ENCODE data around the gene CNTNAP2.

The CNTNAP2 gene

DNA sequence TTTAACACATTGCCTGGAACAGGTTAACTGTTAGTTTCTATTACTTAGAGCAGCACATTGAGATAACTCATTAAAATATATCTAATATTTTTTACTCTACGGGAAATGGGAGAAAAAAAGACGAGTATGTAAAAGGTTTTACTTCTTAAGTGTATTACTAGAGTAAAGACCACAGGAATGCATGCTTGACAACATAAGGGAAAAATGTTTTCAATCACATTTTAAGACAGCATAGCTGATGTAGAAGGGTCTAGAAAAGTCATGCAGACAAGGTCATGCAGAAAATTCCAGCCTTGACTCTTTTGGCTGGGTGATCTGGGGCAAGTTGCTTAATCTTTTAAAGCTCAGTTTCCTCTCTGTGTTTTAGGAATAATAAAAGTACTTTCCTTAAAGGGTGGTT, 806.2 kb downstream of the CNTNAP2 start:
- no peak for DNase-seq

GRCh38 chr7:146926841-146927240, 810.2 kb downstream of the CNTNAP2 start:
- DNase-seq: no peak

GRCh38 chr7:146937836-146938235, 821.2 kb downstream of the CNTNAP2 start:
- no peak for DNase-seq

DNA sequence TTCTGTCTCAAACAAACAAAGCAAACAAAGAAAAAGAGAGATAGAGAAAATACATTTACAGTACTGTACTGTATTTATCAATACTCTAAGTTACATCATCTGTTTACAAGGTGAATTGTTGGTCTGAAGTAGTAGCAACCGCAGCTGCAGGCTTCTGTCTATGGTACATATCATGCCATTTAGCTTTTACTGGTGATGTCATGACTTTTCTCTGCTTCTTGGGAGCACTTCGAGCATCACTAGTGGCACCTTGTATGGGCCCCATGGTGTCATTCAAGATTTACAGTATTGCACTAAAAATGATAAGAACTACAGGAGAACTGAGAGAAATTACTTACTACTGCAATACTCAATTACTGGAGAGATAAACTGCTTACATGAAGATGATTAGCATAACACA, 826.9 kb downstream of the CNTNAP2 start:
- DNase-seq: no peak

- DNase-seq: no peak
Measured at GRCh38 chr7:146948703-146949102, 832.1 kb downstream of the CNTNAP2 start.

DNA sequence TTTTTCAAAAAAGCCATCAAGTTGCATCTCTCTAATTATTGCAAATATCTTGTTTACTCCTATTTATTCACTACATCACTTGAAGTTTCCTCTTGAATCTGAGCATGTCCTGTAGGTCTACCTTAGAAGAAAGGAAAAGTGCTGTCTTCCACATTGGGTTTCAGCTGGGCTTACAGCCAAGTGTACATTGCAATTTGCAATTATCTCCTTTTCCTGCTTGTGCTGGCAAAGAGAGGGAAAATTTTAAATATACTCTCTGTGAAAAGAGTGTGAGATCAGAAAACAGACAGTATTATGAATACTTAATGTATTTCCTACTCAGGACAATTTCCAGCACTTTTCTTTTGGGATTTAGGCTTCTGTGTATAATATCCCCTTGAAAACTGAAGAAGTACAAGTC, 839.7 kb downstream of the CNTNAP2 start:
- no peak for DNase-seq

GRCh38 chr7:146956853-146957252, 840.3 kb downstream of the CNTNAP2 start:
- no peak for DNase-seq

DNA sequence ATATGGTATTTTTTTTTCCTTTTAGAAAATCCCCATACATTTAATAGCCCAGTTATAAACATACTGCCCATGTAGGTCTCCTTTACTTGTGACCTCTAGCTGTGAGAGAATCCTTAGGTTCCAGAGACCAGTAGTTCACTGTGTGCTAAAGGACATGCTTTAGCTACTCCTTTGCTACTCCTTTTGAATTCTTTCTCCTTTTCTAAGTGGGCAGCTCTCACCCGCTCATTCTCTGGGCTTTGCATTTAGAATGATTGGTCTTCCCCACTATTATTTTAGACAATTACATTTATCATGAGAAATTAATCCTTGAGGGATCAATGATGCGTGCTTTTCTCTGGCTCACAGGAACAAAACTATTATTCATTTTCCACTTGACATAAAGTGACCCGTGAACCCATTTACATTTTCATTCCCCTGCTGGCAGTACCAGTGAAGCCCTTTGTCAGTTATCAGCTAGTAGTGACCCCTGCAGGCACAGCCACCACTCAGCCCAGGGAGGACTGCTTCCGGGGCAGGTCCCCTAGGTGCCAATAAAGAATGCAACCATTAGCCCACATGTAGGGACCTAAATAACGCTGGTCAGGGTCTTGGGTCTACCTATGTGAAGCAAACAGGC, 844.3 kb downstream of the CNTNAP2 start:
- no peak for DNase-seq

DNA sequence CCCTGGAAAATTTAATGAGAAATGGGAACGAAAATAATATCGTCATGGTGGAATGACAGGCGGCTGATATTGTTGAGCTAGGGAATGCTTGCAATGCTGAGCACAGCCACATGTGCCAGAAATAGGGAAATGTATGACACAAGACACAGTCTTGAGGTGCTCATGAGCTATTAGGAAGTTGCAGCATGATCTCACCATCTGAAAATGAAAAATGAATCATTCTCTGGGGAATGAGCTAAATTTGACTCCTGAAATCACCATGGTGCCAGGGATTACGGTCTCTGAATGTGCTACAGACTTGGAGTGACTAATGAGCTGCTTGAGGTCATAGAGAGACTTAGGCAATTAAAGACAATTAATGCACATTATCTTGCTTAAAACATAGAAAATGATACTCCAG, 845.0 kb downstream of the CNTNAP2 start:
- no peak for DNase-seq

DNA sequence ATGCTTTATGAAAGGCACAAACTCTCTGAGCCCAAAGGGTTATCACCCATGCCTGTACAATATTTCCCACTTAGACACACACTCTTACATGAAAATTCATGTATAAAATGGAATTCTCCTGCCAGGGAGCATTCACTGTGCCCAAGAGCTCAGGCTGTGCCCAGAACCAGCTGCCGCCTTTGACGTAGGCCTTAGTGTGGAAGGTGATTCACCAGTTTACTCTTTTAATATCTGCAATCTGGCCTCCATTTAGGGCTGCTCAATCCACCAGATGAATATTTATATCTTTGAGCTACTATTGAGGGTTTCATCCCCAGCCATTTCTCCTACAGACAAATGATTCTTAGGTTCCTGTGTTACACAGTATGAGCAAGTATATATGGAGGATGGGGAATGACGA, 849.7 kb downstream of the CNTNAP2 start:
- DNase-seq: no peak

- DNase-seq: no peak
Measured at GRCh38 chr7:146982482-146982881, 865.9 kb downstream of the CNTNAP2 start.

DNA sequence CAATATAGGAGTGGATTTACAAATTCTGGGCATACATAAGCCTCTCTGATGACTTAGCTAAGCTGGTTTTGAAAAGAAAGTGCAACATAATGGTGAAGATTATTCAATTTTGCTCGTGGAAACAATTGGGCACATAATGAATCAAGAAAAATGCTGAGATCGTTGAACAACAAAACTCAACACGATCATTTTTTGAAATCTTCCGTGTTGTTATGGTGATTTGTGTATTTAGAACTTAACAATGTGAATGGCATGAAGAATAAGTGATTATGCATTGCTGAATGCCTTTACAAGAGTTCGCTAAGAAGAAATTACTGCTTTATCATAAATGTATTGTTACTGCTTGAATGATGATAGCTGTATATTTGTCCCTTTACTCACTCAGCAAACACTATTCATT, 875.0 kb downstream of the CNTNAP2 start:
- no peak for DNase-seq

- no peak for DNase-seq
Measured at GRCh38 chr7:146993764-146994163, 877.2 kb downstream of the CNTNAP2 start.

DNA sequence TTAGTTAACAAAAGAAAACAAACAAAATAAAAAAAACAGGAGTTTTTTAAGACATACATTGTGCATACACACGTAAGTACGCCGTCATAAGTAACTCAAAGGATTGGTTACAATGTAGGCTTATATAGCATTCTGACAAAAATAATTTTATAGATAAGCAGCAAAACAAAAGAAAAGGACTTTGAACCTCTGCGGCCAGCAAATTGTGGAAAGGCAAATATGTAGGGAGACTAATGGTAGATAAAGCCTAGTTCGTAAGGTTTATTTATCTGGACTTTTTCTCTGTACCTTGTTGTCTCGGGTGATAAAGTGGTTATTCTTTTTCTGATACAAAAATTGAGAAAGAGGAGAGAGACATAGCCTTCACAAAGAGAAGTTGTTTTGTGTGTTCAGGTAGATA, 891.9 kb downstream of the CNTNAP2 start:
- no peak for DNase-seq

DNA sequence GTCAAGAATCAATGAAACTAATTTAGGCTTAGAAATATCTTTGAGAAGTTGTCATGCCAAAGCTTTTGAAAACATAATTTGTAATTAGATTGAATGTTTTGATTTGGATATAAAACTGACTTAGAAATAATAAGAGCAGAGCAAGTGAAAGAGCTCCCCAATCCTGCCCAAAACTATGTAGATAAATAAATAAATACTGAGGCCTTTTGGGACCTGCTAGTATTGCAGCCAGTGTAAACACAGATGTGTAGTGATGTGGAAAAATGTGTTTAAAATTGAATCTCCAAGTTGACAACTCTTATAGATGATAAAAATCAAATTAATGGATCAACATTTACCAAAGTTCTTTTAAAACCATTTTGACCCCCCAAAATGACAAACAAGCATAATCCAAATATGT, 896.1 kb downstream of the CNTNAP2 start:
- DNase-seq: no peak

GRCh38 chr7:147013825-147014224, 897.2 kb downstream of the CNTNAP2 start:
- no peak for DNase-seq

GRCh38 chr7:147014286-147014955, 897.8 kb downstream of the CNTNAP2 start:
- DNase-seq: no peak

- DNase-seq: no peak
Measured at GRCh38 chr7:147015999-147016398, 899.4 kb downstream of the CNTNAP2 start.

DNA sequence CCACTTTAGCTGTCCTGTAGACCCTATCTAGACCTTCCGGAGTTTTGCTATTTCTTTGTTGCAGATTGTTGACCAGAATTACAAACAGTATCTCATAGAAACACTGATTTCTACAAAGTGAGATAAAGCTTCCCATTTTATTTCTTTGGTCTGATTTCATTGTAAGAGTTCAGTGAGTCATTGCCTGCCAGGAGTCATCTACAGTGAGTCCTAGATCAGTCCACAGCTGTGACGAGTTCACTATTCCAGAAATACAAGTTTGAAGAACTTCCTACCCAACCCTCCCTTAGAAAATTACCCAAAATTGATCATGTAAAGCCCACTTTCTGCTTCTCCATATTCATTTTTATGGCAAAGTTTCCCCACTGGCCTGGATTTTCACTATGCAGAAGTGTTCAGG, 905.5 kb downstream of the CNTNAP2 start:
- DNase-seq: no peak

GRCh38 chr7:147023440-147023839, 906.8 kb downstream of the CNTNAP2 start:
- no peak for DNase-seq

GRCh38 chr7:147029953-147030352, 913.4 kb downstream of the CNTNAP2 start:
- DNase-seq: no peak

DNA sequence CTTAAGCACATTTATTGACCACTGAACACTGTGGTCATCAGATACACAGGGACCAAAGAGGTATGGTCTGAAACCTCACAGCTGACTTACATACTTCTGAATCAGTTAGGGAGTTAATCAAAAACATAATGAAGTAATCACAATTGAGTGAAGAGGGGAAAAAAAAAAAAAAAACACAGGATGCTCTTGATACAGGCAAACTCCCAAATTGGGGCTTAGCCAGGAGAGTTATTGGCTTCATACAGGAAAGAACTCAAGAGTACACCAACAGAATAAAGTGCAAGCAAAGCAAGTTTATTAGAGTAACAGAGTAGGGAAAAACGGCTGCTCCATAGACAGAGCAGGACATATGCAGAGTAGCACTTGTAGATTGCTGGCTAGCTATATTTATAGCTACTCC, 917.0 kb downstream of the CNTNAP2 start:
- no peak for DNase-seq

DNA sequence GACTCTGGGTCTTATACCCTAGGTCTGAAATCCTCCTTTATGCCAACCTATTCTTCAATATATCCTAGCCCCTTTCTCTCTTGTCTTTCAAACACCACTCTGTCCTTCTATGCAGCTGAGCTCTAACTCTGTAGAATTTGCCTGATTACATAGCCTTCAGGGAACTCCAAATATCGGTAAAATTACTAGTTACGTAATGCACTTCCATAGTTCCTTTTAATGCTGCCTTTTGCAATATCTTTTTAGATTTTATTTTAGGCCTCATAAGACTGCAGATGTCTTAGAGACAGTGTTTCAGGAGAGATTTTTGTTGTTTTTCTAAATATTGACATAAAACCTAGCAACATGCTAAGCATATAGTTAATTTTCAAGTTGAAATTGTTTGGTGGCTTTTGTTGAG, 924.8 kb downstream of the CNTNAP2 start:
- no peak for DNase-seq

DNA sequence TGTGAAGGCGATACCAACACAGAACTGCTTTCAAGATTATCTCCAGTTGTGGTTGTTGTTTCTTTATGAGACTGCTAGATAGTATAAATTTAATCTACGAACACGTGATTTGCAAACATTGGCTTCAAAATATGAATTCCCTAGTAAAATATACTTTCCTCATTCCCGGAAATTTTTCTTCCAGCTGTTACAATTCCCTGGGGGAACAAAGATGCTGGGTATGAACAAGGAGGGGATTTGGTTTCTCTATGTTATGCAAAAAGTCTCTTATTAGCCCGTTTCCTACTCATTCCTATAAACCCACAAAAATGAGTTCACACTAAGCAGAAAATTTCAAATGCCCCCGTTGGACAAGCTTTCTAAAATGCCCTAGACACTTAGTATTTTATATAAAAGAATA, 928.3 kb downstream of the CNTNAP2 start:
- no peak for DNase-seq

DNA sequence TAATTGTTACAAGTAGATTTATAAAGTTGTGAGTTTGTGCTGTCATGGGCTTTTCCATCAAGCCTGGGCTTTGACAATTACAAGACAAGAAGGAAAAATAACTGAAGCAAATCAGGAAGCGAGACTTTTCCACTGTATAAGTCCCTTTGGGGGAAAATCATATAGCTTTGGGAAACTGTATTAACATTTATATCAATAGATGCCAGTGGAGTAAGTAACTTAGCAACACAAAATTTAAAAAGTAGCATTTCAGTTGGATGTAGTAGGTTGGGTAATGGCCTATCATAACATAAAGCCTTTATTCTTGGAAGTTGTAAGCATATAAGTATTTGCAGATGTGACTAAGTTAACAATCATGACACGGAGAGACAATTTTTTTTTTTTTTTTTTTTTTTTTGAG, 931.1 kb downstream of the CNTNAP2 start:
- no peak for DNase-seq
